Omental fat pad (tissue), 4 donors: ENCODE results near the gene HCAR1. TPM values are rescaled to one million over a fixed set of nuclear protein-coding genes. Genes with fewer than 3 reads are reported as not detected.

Experiments
- ATAC-seq: fragments of 150-250 bp; one replicate; pipeline ENCODE4 v1.9.1; 2016; ENCODE audit warnings: mild to moderate bottlenecking, moderate library complexity; ENCODE audit not compliant: low FRiP score
- DNase-seq: peaks from one replicate; pipeline ENCODE4 v3.0.0-alpha.2; 2019; ENCODE audit warnings: low spot score
- CTCF ChIP-seq, 3 donors: fragments of 450-650 bp; IDR thresholded peaks; one replicate each; pipeline ENCODE4 v1.5.1; 2016 to 2017; ENCODE audit warnings: antibody characterized with exemption in 3 of 3, mild to moderate bottlenecking in 3 of 3, moderate library complexity in 2 of 3
- total RNA-seq, 4 donors: library from RNA; depleted of rRNA; stranded (reverse); fragments of >200 nt; gene quantifications; one replicate each; pipeline ENCODE4 v1.1.0, GENCODE V29; 2016

The HCAR1 gene
- total RNA-seq, 4 donors from 2014 or later, result 4.2 to 17.3 (median 9.9) TPM

- no peak for DNase-seq
- ATAC-seq, result no peak
- TF ChIP-seq CTCF (IDR thresholded peaks at IDR 0.05), result no peak
Observed at GRCh38 chr12:122749569-122750332, 19.1 kb upstream of the HCAR1 start.

- DNase-seq (no peak), ATAC-seq (no peak)
- TF ChIP-seq CTCF (IDR thresholded peaks at IDR 0.05), result no peak
Observed at GRCh38 chr12:122747224-122748135, 16.8 kb upstream of the HCAR1 start.

- DNase-seq (no peak), ATAC-seq (no peak)
- no peak for TF ChIP-seq CTCF (IDR thresholded peaks at IDR 0.05)
Observed at GRCh38 chr12:122743895-122744525, 13.4 kb upstream of the HCAR1 start.

- no peak for ATAC-seq
- DNase-seq, result no peak
- TF ChIP-seq CTCF (IDR thresholded peaks at IDR 0.05), result no peak
Observed at GRCh38 chr12:122740351-122740750, 9.7 kb upstream of the HCAR1 start.

- DNase-seq (no peak), ATAC-seq (no peak)
- TF ChIP-seq CTCF (IDR thresholded peaks at IDR 0.05), result no peak
Observed at GRCh38 chr12:122738571-122738970, 7.9 kb upstream of the HCAR1 start.

- ATAC-seq (no peak), DNase-seq (no peak)
- TF ChIP-seq CTCF (IDR thresholded peaks at IDR 0.05), result no peak
Observed at GRCh38 chr12:122732611-122733010, 2.0 kb upstream of the HCAR1 start.
